H9 (cell line): ENCODE measurements around the gene BAHD1. TPM values are rescaled to one million over a fixed set of nuclear protein-coding genes. Genes with fewer than 3 reads are reported as not detected.
A peak's percentile ranks its signal among the peaks of the same experiment; 100 is the strongest.

ENCODE experiments used
- DNase-seq: peaks from one replicate; pipeline ENCODE4 v3.0.0-alpha.2; 2017
- H2AFZ ChIP-seq: one replicate; pipeline ENCODE4 v1.6.1; 2013; ENCODE audit warnings: mild to moderate bottlenecking, low read length, control low read depth, moderate library complexity
- H2AK5ac ChIP-seq: 2 replicates; pipeline ENCODE4 v1.6.1; 2013; ENCODE audit warnings: low read length, control low read depth, mixed read lengths; ENCODE audit not compliant: insufficient read length
- H2BK120ac ChIP-seq: one replicate; pipeline ENCODE4 v1.6.1; 2013; ENCODE audit warnings: low read depth, mild to moderate bottlenecking, low read length, control low read depth, inconsistent platforms; ENCODE audit not compliant: poor library complexity, severe bottlenecking
- H2BK12ac ChIP-seq: 2 replicates; pipeline ENCODE4 v1.6.1; 2013; ENCODE audit warnings: low read length, control low read depth, mixed read lengths, low read depth; ENCODE audit not compliant: insufficient read length
- H2BK15ac ChIP-seq: 2 replicates; pipeline ENCODE4 v1.6.1; 2013; ENCODE audit warnings: low read depth, low read length, control low read depth
- H2BK20ac ChIP-seq: one replicate; pipeline ENCODE4 v1.6.1; 2013; ENCODE audit warnings: low read depth, mild to moderate bottlenecking, low read length, control low read depth, inconsistent platforms; ENCODE audit not compliant: poor library complexity, severe bottlenecking
- H2BK5ac ChIP-seq: 2 replicates; pipeline ENCODE4 v1.6.1; 2013; ENCODE audit warnings: low read length, control low read depth, mixed read lengths; ENCODE audit not compliant: insufficient read length
- H3K14ac ChIP-seq: 2 replicates; pipeline ENCODE4 v1.6.1; 2013; ENCODE audit warnings: low read length, control low read depth; ENCODE audit not compliant: insufficient read depth
- H3K18ac ChIP-seq: 2 replicates; pipeline ENCODE4 v1.6.1; 2013; ENCODE audit warnings: low read depth, mild to moderate bottlenecking, mixed read lengths, low read length, control low read depth; ENCODE audit not compliant: insufficient read length
- H3K23ac ChIP-seq: 2 replicates; pipeline ENCODE4 v1.6.1; 2013; ENCODE audit warnings: low read length, control low read depth, mixed read lengths, low read depth; ENCODE audit not compliant: insufficient read length
- H3K23me2 ChIP-seq: 2 replicates; pipeline ENCODE4 v1.6.1; 2013; ENCODE audit warnings: low read depth, mild to moderate bottlenecking, mixed read lengths, low read length, control low read depth; ENCODE audit not compliant: insufficient read length, poor library complexity, severe bottlenecking
- H3K27ac ChIP-seq: 2 replicates; pipeline ENCODE4 v1.5.1; 2013; ENCODE audit warnings: low read length, control low read depth, mixed read lengths, low read depth; ENCODE audit not compliant: insufficient read length
- H3K27me3 ChIP-seq: 2 replicates; pipeline ENCODE4 v1.6.1; 2013; ENCODE audit warnings: low read length, control low read depth, inconsistent platforms; ENCODE audit not compliant: insufficient read depth
- H3K4ac ChIP-seq: 2 replicates; pipeline ENCODE4 v1.6.1; 2013; ENCODE audit warnings: low read depth, mild to moderate bottlenecking, control low read depth, inconsistent platforms, low read length, moderate library complexity
- H3K4me1 ChIP-seq: 2 replicates; pipeline ENCODE4 v1.6.1; 2013; ENCODE audit warnings: low read length, control low read depth, inconsistent platforms; ENCODE audit not compliant: insufficient read depth
- H3K4me2 ChIP-seq: 2 replicates; pipeline ENCODE4 v1.6.1; 2013; ENCODE audit warnings: low read length, control low read depth, mixed read lengths; ENCODE audit not compliant: insufficient read length, insufficient read depth
- H3K56ac ChIP-seq: 2 replicates; pipeline ENCODE4 v1.6.1; 2013; ENCODE audit warnings: low read depth, mild to moderate bottlenecking, mixed read lengths, low read length, control low read depth; ENCODE audit not compliant: insufficient read length
- H3K79me1 ChIP-seq: 2 replicates; pipeline ENCODE4 v1.6.1; 2013; ENCODE audit warnings: low read depth, mild to moderate bottlenecking, moderate library complexity, low read length, control low read depth, inconsistent platforms; ENCODE audit not compliant: insufficient read depth, poor library complexity, severe bottlenecking
- H3K79me2 ChIP-seq: 2 replicates; pipeline ENCODE4 v1.6.1; 2013; ENCODE audit warnings: low read length, control low read depth, inconsistent platforms; ENCODE audit not compliant: insufficient read depth
- H3K9ac ChIP-seq: 2 replicates; pipeline ENCODE4 v1.6.1; 2013; ENCODE audit warnings: low read length, control low read depth, mixed read lengths; ENCODE audit not compliant: insufficient read length; ENCODE audit errors: extremely low read depth
- H3K9me3 ChIP-seq: one replicate; pipeline ENCODE4 v1.6.1; 2013; ENCODE audit warnings: low read depth, low read length, inconsistent platforms; ENCODE audit not compliant: control insufficient read depth
- H3T11ph ChIP-seq: one replicate; pipeline ENCODE4 v1.6.1; 2013; ENCODE audit warnings: mild to moderate bottlenecking, low read length, control low read depth, inconsistent platforms
- H4K20me1 ChIP-seq: one replicate; pipeline ENCODE4 v1.6.1; 2013; ENCODE audit not compliant: control insufficient read depth, insufficient read length, insufficient read depth
- H4K5ac ChIP-seq: 2 replicates; pipeline ENCODE4 v1.6.1; 2013; ENCODE audit warnings: low read depth, mild to moderate bottlenecking, mixed read lengths, low read length, control low read depth; ENCODE audit not compliant: insufficient read length
- H4K8ac ChIP-seq: replicated peaks from 2 replicates; pipeline ENCODE4 v1.6.1; 2013; ENCODE audit warnings: low read length, control low read depth, mixed read lengths, low read depth; ENCODE audit not compliant: insufficient read length
- H4K91ac ChIP-seq: 2 replicates; pipeline ENCODE4 v1.6.1; 2013; ENCODE audit warnings: low read depth, mild to moderate bottlenecking, moderate library complexity, mixed read lengths, low read length, control low read depth; ENCODE audit not compliant: insufficient read length
- H3K27ac Mint-ChIP-seq, 3 experiments: 2 replicates in 2 of 3; 3 replicates in 1 of 3; pipeline ENCODE4 v1.8.0; 2020 to 2021; ENCODE audit warnings: mixed read lengths in 3 of 3, mild to moderate bottlenecking in 1 of 3, moderate library complexity in 1 of 3
- H3K27me3 Mint-ChIP-seq: 2 replicates; pipeline ENCODE4 v1.8.0; 2021; ENCODE audit warnings: low read depth, mild to moderate bottlenecking, moderate library complexity, mixed read lengths
- H3K36me3 Mint-ChIP-seq, 3 experiments: 2 replicates in 2 of 3; 3 replicates in 1 of 3; pipeline ENCODE4 v1.8.0; 2020 to 2021; ENCODE audit warnings: low read depth in 3 of 3, mixed read lengths in 3 of 3; ENCODE audit not compliant: insufficient read depth in 1 of 3
- H3K4me1 Mint-ChIP-seq, 2 experiments: 2 replicates each; pipeline ENCODE4 v1.8.0; 2020; ENCODE audit warnings: mixed read lengths in 2 of 2
- H3K4me3 Mint-ChIP-seq, 2 experiments: 2 replicates in 1 of 2; 3 replicates in 1 of 2; pipeline ENCODE4 v1.8.0; 2020 to 2021; ENCODE audit warnings: mild to moderate bottlenecking in 2 of 2, mixed read lengths in 2 of 2, moderate library complexity in 1 of 2
- H3K9me3 Mint-ChIP-seq, 2 experiments: 2 replicates in 1 of 2; 3 replicates in 1 of 2; pipeline ENCODE4 v1.8.0; 2020; ENCODE audit warnings: mild to moderate bottlenecking in 2 of 2, mixed read lengths in 2 of 2, moderate library complexity in 1 of 2
- whole genome bisulfite sequencing: extraction: QIAGEN DNeasy Blood & Tissue Kit; methylation state at CpG from one replicate; pipeline ENCODE4 v1.1.7; 2013; ENCODE audit warnings: missing lambda C conversion rate, low lambda C conversion rate, mixed read lengths; ENCODE audit not compliant: insufficient read length; ENCODE audit errors: extremely low coverage; 5-methylcytosine and 5-hydroxymethylcytosine counted together
- total RNA-seq: library from RNA; stranded (reverse); gene quantifications from 2 replicates; pipeline ENCODE4 v1.2.1, GENCODE V29; 2021
- TF ChIP-seq, protein P1 (sequence below): fragments of 200-600 bp; sonication (generic); conservative IDR thresholded peaks from 3 replicates; pipeline ENCODE4 v1.8.0; 2021; ENCODE audit warnings: antibody characterized with exemption, mild to moderate bottlenecking

Gene BAHD1
- total RNA-seq, 1 experiment from 2014 or later: 54.1 TPM

DNA sequence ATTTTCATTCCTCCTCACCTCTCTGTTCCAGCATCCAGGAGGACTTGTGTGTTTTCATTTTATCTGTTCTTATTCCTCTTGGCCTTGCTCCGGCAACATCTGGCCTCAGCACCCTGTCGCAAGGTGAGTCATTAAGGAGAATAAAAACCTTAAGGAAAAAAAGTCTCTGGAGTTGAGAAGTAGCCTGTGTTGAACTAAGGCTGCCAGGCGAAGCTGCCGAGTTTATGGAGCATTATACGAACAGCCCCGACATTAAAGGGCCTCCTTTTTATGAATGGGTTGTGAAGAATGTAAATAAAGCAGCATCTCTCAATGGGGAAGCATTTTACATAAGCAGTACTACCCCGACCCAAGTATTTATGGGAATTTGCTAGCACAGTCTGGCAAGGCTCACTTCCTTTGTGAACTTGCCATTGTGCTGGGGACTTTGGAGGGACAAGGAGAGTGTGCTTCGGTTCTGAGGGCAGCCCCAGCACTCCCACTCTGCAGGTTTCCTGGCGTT, 4.7 kb downstream of the BAHD1 start:
- Mint-ChIP-seq H3K27ac (peak overlapping the region; percentile 55 to 98 (median 95); a peak in 4 of 7 replicates), H3K4me3 (peak overlapping the region; percentile 23 to 64; a peak in 4 of 5 replicates), H3K9me3 (no peaks in the 10 kb centered on the region), H3K4me1 (peaks cover 55 to 57% of the 10 kb centered on the region in 2 experiments), H3K27me3 (no peaks in the 10 kb centered on the region), H3K36me3 (peaks cover 0 to 31% (median 3%) of the 10 kb centered on the region in 3 experiments; a peak in 5 of 7 replicates)
- H3K23ac ChIP-seq: no peak overlapping the region
- H2AFZ ChIP-seq: no peak overlapping the region
- H3T11ph ChIP-seq: no peak overlapping the region
- H3K79me2 ChIP-seq: peaks cover 63% of the 10 kb centered on the region; the same call in 1 of the 2 replicates
- H2BK20ac ChIP-seq: no peak overlapping the region
- H2BK5ac ChIP-seq: no peak overlapping the region
- no peak overlapping the region for H2BK120ac ChIP-seq
- H3K9ac ChIP-seq: no peak overlapping the region
- TF ChIP-seq, protein P1, sequence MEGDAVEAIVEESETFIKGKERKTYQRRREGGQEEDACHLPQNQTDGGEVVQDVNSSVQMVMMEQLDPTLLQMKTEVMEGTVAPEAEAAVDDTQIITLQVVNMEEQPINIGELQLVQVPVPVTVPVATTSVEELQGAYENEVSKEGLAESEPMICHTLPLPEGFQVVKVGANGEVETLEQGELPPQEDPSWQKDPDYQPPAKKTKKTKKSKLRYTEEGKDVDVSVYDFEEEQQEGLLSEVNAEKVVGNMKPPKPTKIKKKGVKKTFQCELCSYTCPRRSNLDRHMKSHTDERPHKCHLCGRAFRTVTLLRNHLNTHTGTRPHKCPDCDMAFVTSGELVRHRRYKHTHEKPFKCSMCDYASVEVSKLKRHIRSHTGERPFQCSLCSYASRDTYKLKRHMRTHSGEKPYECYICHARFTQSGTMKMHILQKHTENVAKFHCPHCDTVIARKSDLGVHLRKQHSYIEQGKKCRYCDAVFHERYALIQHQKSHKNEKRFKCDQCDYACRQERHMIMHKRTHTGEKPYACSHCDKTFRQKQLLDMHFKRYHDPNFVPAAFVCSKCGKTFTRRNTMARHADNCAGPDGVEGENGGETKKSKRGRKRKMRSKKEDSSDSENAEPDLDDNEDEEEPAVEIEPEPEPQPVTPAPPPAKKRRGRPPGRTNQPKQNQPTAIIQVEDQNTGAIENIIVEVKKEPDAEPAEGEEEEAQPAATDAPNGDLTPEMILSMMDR: no peak
- no peak overlapping the region for H2BK15ac ChIP-seq
- peaks cover 22% of the 10 kb centered on the region for H3K4me1 ChIP-seq
- no peak overlapping the region for H4K5ac ChIP-seq
- H3K4ac ChIP-seq: no peak overlapping the region
- H3K27ac ChIP-seq: no peak overlapping the region
- H2BK12ac ChIP-seq: no peak overlapping the region
- H4K8ac ChIP-seq: no peak overlapping the region
- H3K9me3 ChIP-seq: no peaks in the 10 kb centered on the region
- H4K91ac ChIP-seq: no peak overlapping the region
- H3K79me1 ChIP-seq: peaks cover 10% of the 10 kb centered on the region
- no peak overlapping the region for H2AK5ac ChIP-seq
- no peak overlapping the region for H3K14ac ChIP-seq
- no CpG with 5 or more reads among the region's 9 CpGs for WGBS
- no peak overlapping the region for H3K4me2 ChIP-seq
- DNase-seq: no peak
- H4K20me1 ChIP-seq: no peaks in the 10 kb centered on the region
- H3K18ac ChIP-seq: no peak overlapping the region
- H3K23me2 ChIP-seq: no peaks in the 10 kb centered on the region
- H3K27me3 ChIP-seq: no peaks in the 10 kb centered on the region
- H3K56ac ChIP-seq: no peak overlapping the region
